ENCODE measurements around the gene SERPINE3.

DNA sequence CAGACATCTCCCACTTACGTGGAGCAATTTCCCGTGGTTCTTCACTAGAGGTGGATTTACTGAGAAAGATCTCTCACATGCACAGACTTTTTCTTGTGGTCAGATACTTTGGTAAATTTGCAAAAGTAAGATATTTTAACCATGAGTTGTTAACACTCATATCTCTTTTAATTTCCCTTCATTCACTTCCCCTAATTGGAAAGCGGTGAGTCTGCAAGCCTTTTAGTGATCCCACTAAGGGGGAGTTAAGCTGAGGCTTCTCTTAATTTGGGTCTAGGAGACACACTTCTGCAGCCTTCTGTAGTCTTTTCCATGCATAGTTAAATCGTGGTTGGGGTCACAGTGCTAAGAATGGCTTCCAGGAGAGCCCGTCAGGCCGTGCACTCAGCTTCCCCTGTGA lies 30.7 kb upstream of the SERPINE3 start:
- no peak for TF ChIP-seq EP300 (IDR thresholded peaks at IDR 0.05; ENCODE audit: low read depth)
- TF ChIP-seq, protein P1, sequence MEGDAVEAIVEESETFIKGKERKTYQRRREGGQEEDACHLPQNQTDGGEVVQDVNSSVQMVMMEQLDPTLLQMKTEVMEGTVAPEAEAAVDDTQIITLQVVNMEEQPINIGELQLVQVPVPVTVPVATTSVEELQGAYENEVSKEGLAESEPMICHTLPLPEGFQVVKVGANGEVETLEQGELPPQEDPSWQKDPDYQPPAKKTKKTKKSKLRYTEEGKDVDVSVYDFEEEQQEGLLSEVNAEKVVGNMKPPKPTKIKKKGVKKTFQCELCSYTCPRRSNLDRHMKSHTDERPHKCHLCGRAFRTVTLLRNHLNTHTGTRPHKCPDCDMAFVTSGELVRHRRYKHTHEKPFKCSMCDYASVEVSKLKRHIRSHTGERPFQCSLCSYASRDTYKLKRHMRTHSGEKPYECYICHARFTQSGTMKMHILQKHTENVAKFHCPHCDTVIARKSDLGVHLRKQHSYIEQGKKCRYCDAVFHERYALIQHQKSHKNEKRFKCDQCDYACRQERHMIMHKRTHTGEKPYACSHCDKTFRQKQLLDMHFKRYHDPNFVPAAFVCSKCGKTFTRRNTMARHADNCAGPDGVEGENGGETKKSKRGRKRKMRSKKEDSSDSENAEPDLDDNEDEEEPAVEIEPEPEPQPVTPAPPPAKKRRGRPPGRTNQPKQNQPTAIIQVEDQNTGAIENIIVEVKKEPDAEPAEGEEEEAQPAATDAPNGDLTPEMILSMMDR (IDR thresholded peaks at IDR 0.05), result no peak

Measured in transverse colon (tissue), 3 donors.